SK-N-MC (cell line): ENCODE data around the gene PRR33.

Experiments used
- EZH2 ChIP-seq: fragments of 200-600 bp; sonication (generic); IDR thresholded peaks from one replicate; pipeline ENCODE4 v1.6.1; 2017; ENCODE audit warnings: antibody characterized with exemption
- POLR2AphosphoS5 ChIP-seq: IDR thresholded peaks from 2 replicates; pipeline ENCODE4 v1.6.1; 2012; ENCODE audit warnings: mild to moderate bottlenecking, low read depth, low read length, borderline replicate concordance

DNA sequence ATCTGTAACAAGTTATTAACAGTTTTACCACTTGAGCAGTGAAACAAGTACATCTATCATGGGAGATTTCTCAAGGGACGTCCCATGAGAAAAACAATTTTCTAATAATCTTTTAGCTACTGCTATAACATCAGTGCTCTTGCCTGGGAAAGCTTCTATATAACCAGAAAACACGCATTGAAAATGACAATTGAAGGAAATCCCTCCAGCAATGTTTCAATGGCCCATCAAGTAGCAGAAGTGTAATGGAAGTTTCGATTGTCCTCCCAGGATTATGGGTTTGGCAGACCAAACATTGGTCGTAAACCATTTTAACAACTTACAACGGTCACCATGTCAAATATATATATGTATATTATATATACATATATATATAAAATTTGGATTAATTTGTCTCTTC, 8.0 kb upstream of the PRR33 start:
- TF ChIP-seq POLR2AphosphoS5: no peak
- no peak for TF ChIP-seq EZH2
